ENCODE results near the gene LRG1. TPM values are rescaled to one million over a fixed set of nuclear protein-coding genes. Genes with fewer than 3 reads are reported as not detected.

LRG1 gene
- total RNA-seq, 1 experiment from 2014 or later: 0.51 TPM

- Histone ChIP-seq H3K27ac (ENCODE audit: low read length) (peak within 1 kb of the TSS; percentile 62), H3K4me2 (ENCODE audit: low read length) (peak within 1 kb of the TSS; percentile 65), H3F3A (ENCODE audit: low read length, unreplicated experiment) (no peaks in the 10 kb centered on the region), H3K9me2 (replicated peaks; ENCODE audit: low read length) (no peaks in the 10 kb centered on the region), H3K27me3 (ENCODE audit: low read length) (no peaks in the 10 kb centered on the region), H3K79me2 (ENCODE audit: low read length) (no peaks in the 10 kb centered on the region), H3K36me3 (ENCODE audit: low read depth, low read length) (no peaks in the 10 kb centered on the region), H3K9ac (ENCODE audit: low read length) (peak within 1 kb of the TSS; percentile 46), H3K9me3 (ENCODE audit: low read length) (no peaks in the 10 kb centered on the region), H3K4me1 (ENCODE audit: insufficient read depth, low read length) (peaks cover 25% of the 10 kb centered on the region), H4K20me1 (ENCODE audit: low read length) (no peaks in the 10 kb centered on the region), H2AFZ (ENCODE audit: low read length) (peak within 1 kb of the TSS; percentile 67), H3K4me3 (ENCODE audit: low read length) (peak within 1 kb of the TSS; percentile 49; the same call in 1 of the 2 replicates)
- peak; percentile 89 for DNase-seq
- BruUV-seq (replicated peaks): TSS peak; percentile 88
- POLR2A ChIA-PET (ENCODE audit: unreplicated experiment): interaction anchor here (1.3 kb wide), 1 partner anchor 47 kb away, joined by 4 read pairs; the partner anchor contains the start of gene HDGFL2
- TF ChIP-seq EZH2phosphoT487 (IDR thresholded peaks at IDR 0.05; ENCODE audit: borderline replicate concordance, low read length): no peak
- TF ChIP-seq EZH2 (IDR thresholded peaks at IDR 0.05; ENCODE audit: low read length, unreplicated experiment): no peak
- no peak for TF ChIP-seq CTCF (conservative IDR thresholded peaks at IDR 0.05; ENCODE audit: low read depth, low read length)
- intact Hi-C loops (cut with micrococcal nuclease): loop anchor here (5.0 kb wide), 1 partner anchor 46 kb away; the partner anchor contains the start of gene HDGFL2
- ATAC-seq: peak; percentile 92
- CTCF ChIA-PET: interaction anchor here (0.6 kb wide), 1 partner anchor 36 kb away, joined by 8 read pairs; no protein-coding TSS in a partner anchor
Observed at GRCh38 chr19:4518345-4519171, 21.3 kb downstream of the LRG1 start, which contains the start of gene PLIN4. PLIN4 (minus strand) TSS chr19:4518486; CDS start chr19:4518272, 214 bp downstream.

GRCh38 chr19:4517451-4518057, 22.3 kb downstream of the LRG1 start:
- Histone ChIP-seq H3K9me2 (replicated peaks; ENCODE audit: low read length) (no peaks in the 10 kb centered on the region), H2AFZ (ENCODE audit: low read length) (no peak overlapping the region), H3F3A (ENCODE audit: low read length, unreplicated experiment) (no peaks in the 10 kb centered on the region), H3K36me3 (ENCODE audit: low read depth, low read length) (no peaks in the 10 kb centered on the region), H3K9ac (ENCODE audit: low read length) (no peak overlapping the region; the same call in 1 of the 2 replicates), H3K9me3 (ENCODE audit: low read length) (no peaks in the 10 kb centered on the region), H4K20me1 (ENCODE audit: low read length) (no peaks in the 10 kb centered on the region), H3K27ac (ENCODE audit: low read length) (no peak overlapping the region), H3K27me3 (ENCODE audit: low read length) (no peaks in the 10 kb centered on the region), H3K4me3 (ENCODE audit: low read length) (0 out of 2 replicates have a peak overlapping the region, but pooled peaks have one; percentile 49), H3K4me2 (ENCODE audit: low read length) (peak overlapping the region; percentile 65), H3K79me2 (ENCODE audit: low read length) (no peaks in the 10 kb centered on the region), H3K4me1 (ENCODE audit: insufficient read depth, low read length) (peaks cover 25% of the 10 kb centered on the region)
- CTCF ChIA-PET: no interaction called here
- intact Hi-C loops (cut with micrococcal nuclease): loop anchor here (5.0 kb wide), 1 partner anchor 45 kb away; the partner anchor contains the start of gene HDGFL2
- no peak for DNase-seq
- no peak for ATAC-seq
- no TSS peak for BruUV-seq (replicated peaks)
- no peak for TF ChIP-seq EZH2 (IDR thresholded peaks at IDR 0.05; ENCODE audit: low read length, unreplicated experiment)
- TF ChIP-seq EZH2phosphoT487 (IDR thresholded peaks at IDR 0.05; ENCODE audit: borderline replicate concordance, low read length): no peak
- no peak for TF ChIP-seq CTCF (conservative IDR thresholded peaks at IDR 0.05; ENCODE audit: low read depth, low read length)
- POLR2A ChIA-PET (ENCODE audit: unreplicated experiment): interaction anchor here (1.3 kb wide), 1 partner anchor 46 kb away, joined by 4 read pairs; the partner anchor contains the start of gene HDGFL2
